ENCODE measurements around the gene EDEM2. TPM values are rescaled to one million over a fixed set of nuclear protein-coding genes. Genes with fewer than 3 reads are reported as not detected.

EDEM2 gene
- total and polyA plus RNA-seq, 7 experiments from 2014 or later: 15.4 to 38.4 (median 24.2) TPM

DNA sequence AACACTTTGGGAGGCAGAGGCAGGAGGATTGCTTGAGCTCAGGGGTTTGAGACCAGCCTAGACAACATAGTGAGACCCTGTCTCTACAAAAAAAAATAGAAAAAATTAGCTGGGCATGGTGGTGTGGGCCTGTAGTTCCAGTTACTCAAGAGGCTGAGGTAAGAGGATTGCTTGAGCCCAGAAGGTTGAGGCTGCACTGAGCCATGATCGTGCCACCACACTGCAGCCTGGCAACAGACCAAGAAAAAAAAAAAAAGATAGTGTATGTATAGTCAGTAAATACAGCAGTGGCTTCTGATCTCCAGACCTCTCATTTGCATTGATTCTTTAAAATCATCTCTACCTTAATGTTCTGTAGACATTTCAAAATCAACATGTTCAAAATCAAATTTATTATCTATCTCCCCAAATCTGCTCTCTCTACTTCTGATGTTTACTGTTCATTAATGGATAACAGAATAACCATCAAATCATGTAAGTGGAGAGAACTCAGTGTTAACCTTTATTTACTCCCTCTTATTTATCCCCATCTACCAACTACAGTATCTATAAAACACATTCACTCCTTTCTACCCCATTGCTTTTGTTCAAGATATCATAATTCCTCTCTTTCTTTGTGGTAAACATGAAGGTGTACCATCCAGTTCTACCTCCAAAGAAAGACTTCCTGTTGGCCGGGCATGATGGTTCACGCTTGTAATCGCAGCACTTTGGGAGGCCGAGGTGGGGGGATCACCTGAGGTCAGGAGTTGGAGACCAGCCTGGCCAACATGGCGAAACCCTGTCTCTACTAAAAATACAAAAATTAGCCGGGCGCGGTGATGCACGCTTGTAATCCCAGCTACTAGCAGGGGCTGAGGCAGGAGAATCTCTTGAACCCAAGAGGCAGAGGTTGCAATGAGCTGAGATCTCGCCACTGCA is 32.4 kb upstream of the EDEM2 start:
- Histone ChIP-seq H3K4me3 (ENCODE audit: low read length) (no peak overlapping the region), H3K36me3 (ENCODE audit: control insufficient read depth in 2 of 3, insufficient read depth in 3 of 3, low read length in 3 of 3) (no peaks in the 10 kb centered on the region), H3K4me1 (ENCODE audit: control insufficient read depth in 2 of 2, insufficient read depth in 2 of 2, low read length in 2 of 2) (no peaks in the 10 kb centered on the region), H3K27me3 (ENCODE audit: control insufficient read depth in 2 of 2, insufficient read depth in 2 of 2, low read length in 2 of 2) (no peaks in the 10 kb centered on the region), H3K9me3 (ENCODE audit: control insufficient read depth in 2 of 3, low read length in 3 of 3) (no peaks in the 10 kb centered on the region), H3K27ac (ENCODE audit: low read depth, low read length) (no peak overlapping the region)
- Mint-ChIP-seq H3K9me3 (peaks cover 0 to 2% (median 0%) of the 10 kb centered on the region in 11 donors), H3K36me3 (peaks cover 0 to 36% (median 24%) of the 10 kb centered on the region in 5 donors), H3K27me3 (peaks cover 0 to 2% (median 0%) of the 10 kb centered on the region in 5 donors), H3K4me3 (no peak overlapping the region), H3K4me1 (peaks cover 0 to 4% (median 0%) of the 10 kb centered on the region in 7 donors), H3K27ac (no peak overlapping the region)
- DNase-seq (no peak), ATAC-seq (no peak)
- POLR2A ChIA-PET: interaction anchor here (0.6 kb wide), 1 partner anchor 774 kb away, joined by 3 read pairs; the partner anchor contains the start of gene SCAND1
- intact Hi-C loops (cut with micrococcal nuclease): no loop called here
- CTCF ChIA-PET: no interaction called here

DNA sequence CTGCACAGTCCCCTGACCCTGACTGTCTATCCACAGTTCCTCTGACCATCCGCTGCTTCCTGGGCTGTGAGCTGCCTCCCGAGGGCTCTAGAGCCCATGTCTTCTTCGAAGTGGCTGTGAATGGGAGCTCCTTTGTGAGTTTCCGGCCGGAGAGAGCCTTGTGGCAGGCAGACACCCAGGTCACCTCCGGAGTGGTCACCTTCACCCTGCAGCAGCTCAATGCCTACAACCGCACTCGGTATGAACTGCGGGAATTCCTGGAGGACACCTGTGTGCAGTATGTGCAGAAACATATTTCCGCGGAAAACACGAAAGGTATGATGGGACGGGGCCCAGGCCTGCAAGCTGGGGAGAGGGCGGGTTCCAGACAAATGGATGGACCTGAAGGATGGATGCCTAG is 29.0 kb upstream of the EDEM2 start:
- Histone ChIP-seq H3K36me3 (ENCODE audit: control insufficient read depth in 2 of 3, insufficient read depth in 3 of 3, low read length in 3 of 3) (no peaks in the 10 kb centered on the region), H3K4me1 (ENCODE audit: control insufficient read depth in 2 of 2, insufficient read depth in 2 of 2, low read length in 2 of 2) (peaks cover 3 to 5% of the 10 kb centered on the region in 2 donors), H3K4me3 (ENCODE audit: low read length) (no peak overlapping the region), H3K27ac (ENCODE audit: low read depth, low read length) (no peak overlapping the region), H3K9me3 (ENCODE audit: control insufficient read depth in 2 of 3, low read length in 3 of 3) (no peaks in the 10 kb centered on the region), H3K27me3 (ENCODE audit: control insufficient read depth in 2 of 2, insufficient read depth in 2 of 2, low read length in 2 of 2) (no peaks in the 10 kb centered on the region)
- H3K4me3 Mint-ChIP-seq: no peak overlapping the region
- peaks cover 8 to 20% (median 16%) of the 10 kb centered on the region in 7 donors for H3K4me1 Mint-ChIP-seq
- peaks cover 0 to 2% (median 0%) of the 10 kb centered on the region in 11 donors for H3K9me3 Mint-ChIP-seq
- CTCF ChIA-PET: no interaction called here
- POLR2A ChIA-PET: no interaction called here
- ATAC-seq (no peak), DNase-seq (no peak)
- peaks cover 0 to 26% (median 4%) of the 10 kb centered on the region in 5 donors for H3K36me3 Mint-ChIP-seq
- intact Hi-C loops (cut with micrococcal nuclease): no loop called here
- no peak overlapping the region for H3K27ac Mint-ChIP-seq
- no peaks in the 10 kb centered on the region for H3K27me3 Mint-ChIP-seq

DNA sequence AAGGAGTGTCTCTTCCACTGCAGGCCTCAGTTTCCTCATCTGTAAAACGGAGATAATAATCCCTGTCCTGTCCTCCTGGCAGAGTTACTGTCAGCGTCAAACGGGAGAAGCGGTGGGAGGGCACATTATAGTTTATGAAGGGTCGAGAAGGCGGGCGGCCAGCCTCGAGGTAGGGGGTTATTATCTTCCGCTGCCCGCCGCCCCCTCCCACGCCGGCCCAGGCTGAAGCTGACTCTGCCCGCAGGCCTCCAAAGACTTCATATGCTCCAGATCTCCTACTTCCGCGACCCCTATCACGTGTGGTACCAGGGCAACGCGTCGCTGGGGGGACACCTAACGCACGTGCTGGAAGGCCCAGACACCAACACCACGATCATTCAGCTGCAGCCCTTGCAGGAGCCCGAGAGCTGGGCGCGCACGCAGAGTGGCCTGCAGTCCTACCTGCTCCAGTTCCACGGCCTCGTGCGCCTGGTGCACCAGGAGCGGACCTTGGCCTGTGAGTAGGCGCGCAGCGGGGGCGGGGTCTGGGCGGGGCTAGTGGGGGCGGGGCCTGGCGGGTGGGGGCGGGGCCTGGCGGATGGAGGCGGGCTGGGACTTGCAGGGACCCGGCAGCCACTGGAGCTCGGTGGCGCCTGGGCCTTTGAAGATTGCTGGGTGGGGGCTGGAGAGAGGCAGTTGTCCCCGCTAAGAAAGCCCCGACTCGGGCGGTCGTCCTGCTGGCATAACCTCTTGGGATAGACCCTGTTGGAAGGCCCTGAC is 27.5 kb upstream of the EDEM2 start:
- no peak overlapping the region for H3K4me3 ChIP-seq (ENCODE audit: low read length)
- no peaks in the 10 kb centered on the region for H3K9me3 ChIP-seq (ENCODE audit: control insufficient read depth in 2 of 3, low read length in 3 of 3)
- Mint-ChIP-seq H3K4me3 (no peak overlapping the region), H3K4me1 (peaks cover 8 to 20% (median 16%) of the 10 kb centered on the region in 7 donors), H3K36me3 (peaks cover 0 to 24% (median 4%) of the 10 kb centered on the region in 5 donors), H3K27me3 (peaks cover 0 to 3% (median 0%) of the 10 kb centered on the region in 5 donors), H3K27ac (no peak overlapping the region), H3K9me3 (peaks cover 0 to 2% (median 0%) of the 10 kb centered on the region in 11 donors)
- CTCF ChIA-PET: no interaction called here
- H3K36me3 ChIP-seq (ENCODE audit: control insufficient read depth in 2 of 3, insufficient read depth in 3 of 3, low read length in 3 of 3): no peaks in the 10 kb centered on the region
- no peak overlapping the region for H3K27ac ChIP-seq (ENCODE audit: low read depth, low read length)
- H3K27me3 ChIP-seq (ENCODE audit: control insufficient read depth in 2 of 2, insufficient read depth in 2 of 2, low read length in 2 of 2): no peaks in the 10 kb centered on the region
- DNase-seq: no peak
- intact Hi-C loops (cut with micrococcal nuclease): no loop called here
- no peak for ATAC-seq
- peaks cover 3 to 5% of the 10 kb centered on the region in 2 donors for H3K4me1 ChIP-seq (ENCODE audit: control insufficient read depth in 2 of 2, insufficient read depth in 2 of 2, low read length in 2 of 2)
- POLR2A ChIA-PET: no interaction called here

DNA sequence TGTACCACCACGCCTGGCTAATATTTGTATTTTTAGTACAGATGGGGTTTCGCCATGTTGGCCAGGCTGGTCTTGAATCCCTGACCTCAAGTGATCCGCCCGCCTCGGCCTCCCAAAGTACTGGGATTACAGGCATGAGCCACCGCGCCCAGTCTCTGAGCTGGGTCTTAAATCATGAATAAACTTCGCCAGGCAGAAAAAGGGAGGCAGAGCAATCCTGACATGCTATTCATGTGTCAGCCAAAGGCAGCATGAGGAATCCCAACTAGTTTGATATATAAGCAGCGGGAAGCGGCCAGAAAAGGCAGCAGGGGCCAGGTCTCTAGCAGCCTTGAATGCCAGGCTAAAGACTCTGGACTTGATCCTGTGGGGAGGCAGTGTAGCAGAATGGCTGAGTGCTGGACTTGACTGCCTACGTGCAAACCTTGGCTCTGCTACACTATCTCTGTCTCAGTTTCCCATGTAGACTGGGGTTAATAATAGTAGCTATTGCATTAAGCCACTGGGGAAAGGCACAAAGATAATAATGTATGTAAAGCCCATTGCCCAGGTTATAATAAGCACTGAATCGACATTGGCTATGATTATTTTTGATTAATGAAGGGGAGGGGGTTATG is 26.5 kb upstream of the EDEM2 start:
- intact Hi-C loops (cut with micrococcal nuclease): no loop called here
- no peak for ATAC-seq

DNA sequence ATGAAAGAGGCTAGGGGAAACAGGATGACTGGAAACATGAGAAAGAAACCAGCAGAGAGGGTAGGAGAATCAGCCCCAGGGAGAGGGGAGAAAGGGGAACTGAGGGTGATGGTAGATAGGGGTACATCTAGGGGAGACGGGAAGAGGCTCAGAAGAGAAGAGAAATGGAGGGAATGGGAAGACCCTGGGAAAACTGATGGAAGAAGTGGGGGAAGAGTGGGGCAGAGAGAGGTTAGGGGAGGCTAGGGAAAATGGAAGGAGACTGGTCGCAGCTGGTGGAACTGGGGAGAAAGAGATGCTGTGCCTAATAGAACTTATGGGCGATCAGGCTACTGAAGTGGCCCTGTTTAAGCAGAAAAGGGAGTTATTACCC is 25.3 kb upstream of the EDEM2 start:
- DNase-seq: no peak
- Mint-ChIP-seq H3K9me3 (peaks cover 0 to 2% (median 0%) of the 10 kb centered on the region in 11 donors), H3K36me3 (peaks cover 0 to 15% (median 0%) of the 10 kb centered on the region in 5 donors), H3K4me1 (peaks cover 8 to 20% (median 16%) of the 10 kb centered on the region in 7 donors), H3K27ac (peak overlapping the region in 4 of 9 donors; percentile 17 to 64 (median 36)), H3K27me3 (peaks cover 0 to 3% (median 0%) of the 10 kb centered on the region in 5 donors), H3K4me3 (peak overlapping the region in 4 of 10 donors; percentile 61 to 74 (median 73))
- H3K36me3 ChIP-seq (ENCODE audit: control insufficient read depth in 2 of 3, insufficient read depth in 3 of 3, low read length in 3 of 3): no peaks in the 10 kb centered on the region
- peaks cover 3 to 5% of the 10 kb centered on the region in 2 donors for H3K4me1 ChIP-seq (ENCODE audit: control insufficient read depth in 2 of 2, insufficient read depth in 2 of 2, low read length in 2 of 2)
- intact Hi-C loops (cut with micrococcal nuclease): no loop called here
- no peak overlapping the region for H3K4me3 ChIP-seq (ENCODE audit: low read length)
- CTCF ChIA-PET: no interaction called here
- H3K27me3 ChIP-seq (ENCODE audit: control insufficient read depth in 2 of 2, insufficient read depth in 2 of 2, low read length in 2 of 2): no peaks in the 10 kb centered on the region
- ATAC-seq: no peak
- POLR2A ChIA-PET: no interaction called here
- no peaks in the 10 kb centered on the region for H3K9me3 ChIP-seq (ENCODE audit: control insufficient read depth in 2 of 3, low read length in 3 of 3)
- no peak overlapping the region for H3K27ac ChIP-seq (ENCODE audit: low read depth, low read length)

More for the DNA sequence above, 26.5 kb upstream of the EDEM2 start:
- no peak overlapping the region for H3K4me3 Mint-ChIP-seq
- Histone ChIP-seq H3K9me3 (ENCODE audit: control insufficient read depth in 2 of 3, low read length in 3 of 3) (no peaks in the 10 kb centered on the region), H3K4me1 (ENCODE audit: control insufficient read depth in 2 of 2, insufficient read depth in 2 of 2, low read length in 2 of 2) (peaks cover 3 to 5% of the 10 kb centered on the region in 2 donors), H3K4me3 (ENCODE audit: low read length) (no peak overlapping the region), H3K36me3 (ENCODE audit: control insufficient read depth in 2 of 3, insufficient read depth in 3 of 3, low read length in 3 of 3) (no peaks in the 10 kb centered on the region), H3K27me3 (ENCODE audit: control insufficient read depth in 2 of 2, insufficient read depth in 2 of 2, low read length in 2 of 2) (no peaks in the 10 kb centered on the region), H3K27ac (ENCODE audit: low read depth, low read length) (no peak overlapping the region)
- ChIA-PET POLR2A (no interaction called here), CTCF (no interaction called here)
- no peak for DNase-seq
- peaks cover 0 to 20% (median 0%) of the 10 kb centered on the region in 5 donors for H3K36me3 Mint-ChIP-seq
- peaks cover 8 to 20% (median 16%) of the 10 kb centered on the region in 7 donors for H3K4me1 Mint-ChIP-seq
- H3K9me3 Mint-ChIP-seq: peaks cover 0 to 2% (median 0%) of the 10 kb centered on the region in 11 donors
- no peak overlapping the region for H3K27ac Mint-ChIP-seq
- H3K27me3 Mint-ChIP-seq: peaks cover 0 to 3% (median 0%) of the 10 kb centered on the region in 5 donors

DNA sequence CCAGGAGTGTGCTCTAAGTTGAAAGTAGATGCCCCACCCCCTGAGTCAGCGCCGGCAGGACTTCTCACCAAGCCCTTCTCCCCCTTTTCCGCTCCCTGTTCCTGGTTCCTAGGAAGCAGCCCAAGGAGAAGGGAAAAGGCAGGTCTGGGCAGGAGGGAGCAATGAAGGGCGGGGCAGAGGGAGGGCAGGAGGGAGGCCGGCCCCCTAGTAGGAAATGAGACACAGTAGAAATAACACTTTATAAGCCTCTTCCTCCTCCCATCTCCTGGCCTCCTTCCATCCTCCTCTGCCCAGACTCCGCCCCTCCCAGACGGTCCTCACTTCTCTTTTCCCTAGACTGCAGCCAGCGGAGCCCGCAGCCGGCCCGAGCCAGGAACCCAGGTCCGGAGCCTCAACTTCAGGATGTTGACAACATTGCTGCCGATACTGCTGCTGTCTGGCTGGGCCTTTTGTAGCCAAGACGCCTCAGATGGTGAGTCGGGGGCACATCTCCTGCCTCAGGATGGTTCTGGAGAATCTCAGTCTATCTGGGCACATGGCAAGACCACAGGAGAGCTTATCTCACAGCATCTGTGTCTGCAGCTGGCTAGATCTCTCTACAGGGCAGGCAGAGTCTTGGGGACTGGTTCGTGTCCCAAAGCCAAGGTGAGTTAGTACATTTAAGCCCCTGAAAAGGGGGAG is 24.8 kb upstream of the EDEM2 start, which contains the start of gene PROCR:
TSS of gene PROCR (plus strand) at position 320 of the 681 bp plus-strand sequence. CDS start at position 403, 83 bp downstream.
- H3K36me3 ChIP-seq (ENCODE audit: control insufficient read depth in 2 of 3, insufficient read depth in 3 of 3, low read length in 3 of 3): no peaks in the 10 kb centered on the region
- peak within 1 kb of the TSS; percentile 54 to 82 (median 72) for H3K4me3 Mint-ChIP-seq
- ChIA-PET CTCF (no interaction called here), POLR2A (no interaction called here)
- no peaks in the 10 kb centered on the region for H3K27me3 ChIP-seq (ENCODE audit: control insufficient read depth in 2 of 2, insufficient read depth in 2 of 2, low read length in 2 of 2)
- DNase-seq (peak in 1 of 9 donors; percentile 2), ATAC-seq (peak; percentile 89)
- H3K27me3 Mint-ChIP-seq: peaks cover 0 to 3% (median 0%) of the 10 kb centered on the region in 5 donors
- peaks cover 8 to 20% (median 16%) of the 10 kb centered on the region in 7 donors for H3K4me1 Mint-ChIP-seq
- intact Hi-C loops (cut with micrococcal nuclease): no loop called here
- H3K4me1 ChIP-seq (ENCODE audit: control insufficient read depth in 2 of 2, insufficient read depth in 2 of 2, low read length in 2 of 2): peaks cover 3 to 5% of the 10 kb centered on the region in 2 donors
- H3K9me3 ChIP-seq (ENCODE audit: control insufficient read depth in 2 of 3, low read length in 3 of 3): no peaks in the 10 kb centered on the region
- peaks cover 0 to 2% (median 0%) of the 10 kb centered on the region in 11 donors for H3K9me3 Mint-ChIP-seq
- H3K27ac ChIP-seq (ENCODE audit: low read depth, low read length): no peak within 1 kb of the TSS
- H3K36me3 Mint-ChIP-seq: peaks cover 0 to 15% (median 0%) of the 10 kb centered on the region in 5 donors
- H3K27ac Mint-ChIP-seq: peak within 1 kb of the TSS in 8 of 9 donors; percentile 20 to 84 (median 42)
- no peak within 1 kb of the TSS for H3K4me3 ChIP-seq (ENCODE audit: low read length)

All from naive thymus-derived CD4-positive, alpha-beta T cell (primary cell).